HUES64 (cell line): Measurements from ENCODE around the gene REXO4.
"Not testable (repeated sequence)": the region's sequence is repeated elsewhere in the genome, so short reads cannot be mapped to it uniquely, and the experiment has no call there.

Source experiments
- H3K27ac ChIP-seq: 2 replicates; pipeline ENCODE4 v1.7.0; 2013; ENCODE audit warnings: low read depth, low read length, inconsistent platforms
- H3K27me3 ChIP-seq: 2 replicates; pipeline ENCODE4 v1.6.1; 2013; ENCODE audit warnings: mild to moderate bottlenecking, low read length; ENCODE audit not compliant: insufficient read depth
- H3K36me3 ChIP-seq: 2 replicates; pipeline ENCODE4 v1.6.1; 2013; ENCODE audit warnings: mild to moderate bottlenecking, low read length; ENCODE audit not compliant: insufficient read depth
- H3K4me1 ChIP-seq: 2 replicates; pipeline ENCODE4 v1.6.1; 2013; ENCODE audit warnings: mild to moderate bottlenecking, low read length, moderate library complexity; ENCODE audit not compliant: insufficient read depth
- H3K4me3 ChIP-seq: 2 replicates; pipeline ENCODE4 v1.5.1; 2013; ENCODE audit warnings: mild to moderate bottlenecking, low read length, moderate library complexity
- H3K9ac ChIP-seq: 2 replicates; pipeline ENCODE4 v1.6.1; 2013; ENCODE audit warnings: mild to moderate bottlenecking, low read depth, low read length
- H3K9me3 ChIP-seq: 2 replicates; pipeline ENCODE4 v1.6.1; 2013; ENCODE audit warnings: low read depth, low read length; ENCODE audit not compliant: insufficient read depth
- WGBS: fragments of 150-250, 120-280 bp; methylation state at CpG from one replicate; pipeline ENCODE4 v1.1.7; 2013; ENCODE audit warnings: missing lambda C conversion rate; 5-methylcytosine and 5-hydroxymethylcytosine counted together

Gene REXO4

DNA sequence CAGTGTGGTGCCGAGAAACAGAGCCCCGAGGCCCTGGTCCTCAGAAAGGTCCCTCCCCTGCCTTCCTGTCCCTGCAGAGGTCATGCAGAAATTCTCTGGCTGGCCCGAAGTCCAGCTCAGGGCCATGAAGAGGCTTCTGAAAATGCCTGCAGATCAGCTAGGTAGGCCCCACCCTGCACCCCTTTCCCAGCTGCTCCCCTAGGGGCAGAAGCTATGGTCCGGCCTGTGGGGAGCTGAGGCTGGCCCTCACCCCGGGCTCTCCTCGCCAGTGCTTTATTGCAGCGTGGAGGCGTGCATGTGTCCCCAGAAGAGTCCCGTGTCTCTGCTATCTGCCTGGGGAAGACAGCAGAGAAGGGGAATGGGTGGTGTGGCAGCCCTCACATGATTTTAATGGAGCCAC lies 19.9 kb downstream of the REXO4 start:
- Histone ChIP-seq H3K9ac (no peak overlapping the region), H3K9me3 (no peaks in the 10 kb centered on the region), H3K4me1 (no peaks in the 10 kb centered on the region), H3K27ac (no peak overlapping the region), H3K36me3 (no peaks in the 10 kb centered on the region), H3K27me3 (no peaks in the 10 kb centered on the region), H3K4me3 (no peak overlapping the region)
- 79% methylated on average over 9 of the region's 9 CpGs for WGBS

DNA sequence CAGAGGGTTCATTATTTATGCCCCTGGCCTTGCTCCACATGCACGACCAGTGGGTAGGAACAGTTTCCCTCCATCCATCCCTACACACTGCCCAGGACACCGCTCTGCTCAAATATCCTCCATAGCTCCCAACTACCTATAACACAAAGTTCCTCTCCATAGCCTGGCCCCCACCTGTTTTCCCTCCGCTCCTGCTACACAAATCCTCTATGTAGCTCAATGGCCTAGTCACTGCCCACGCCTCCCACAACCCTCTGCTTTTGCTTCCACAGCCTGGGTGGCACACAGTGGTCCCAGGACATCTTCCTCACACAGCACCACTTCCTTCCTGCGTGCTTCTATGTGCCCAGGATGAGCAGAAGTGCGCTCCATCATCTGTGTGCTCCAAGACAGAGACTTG lies 20.4 kb downstream of the REXO4 start:
- WGBS, result 85% methylated on average over 6 of the region's 6 CpGs
- H3K4me3 ChIP-seq, result no peak overlapping the region
- no peak overlapping the region for H3K27ac ChIP-seq
- no peaks in the 10 kb centered on the region for H3K9me3 ChIP-seq
- no peaks in the 10 kb centered on the region for H3K27me3 ChIP-seq
- no peak overlapping the region for H3K9ac ChIP-seq
- H3K4me1 ChIP-seq, result no peaks in the 10 kb centered on the region
- no peaks in the 10 kb centered on the region for H3K36me3 ChIP-seq

DNA sequence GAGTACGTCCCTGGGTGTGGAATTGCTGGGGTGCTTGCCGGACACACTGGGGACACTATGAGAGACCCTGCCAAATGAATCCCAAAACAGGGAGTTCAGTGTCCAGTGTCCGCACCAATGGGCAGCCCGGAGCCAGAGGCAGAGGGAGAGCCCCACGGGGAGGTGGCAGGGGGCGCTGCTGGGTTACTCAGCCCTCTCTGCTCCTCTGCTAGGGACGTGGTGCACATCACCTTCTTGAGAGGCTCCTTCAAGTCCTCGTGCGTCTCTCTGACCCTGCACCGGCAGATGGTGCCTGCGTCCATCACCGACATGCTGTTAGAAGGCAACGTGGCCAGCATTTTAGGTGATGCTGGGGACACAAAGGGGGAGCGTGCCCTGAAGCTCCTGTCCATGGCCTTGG lies 20.9 kb downstream of the REXO4 start:
- WGBS, result 42% methylated on average over 14 of the region's 14 CpGs
- no peak overlapping the region for H3K27ac ChIP-seq
- H3K4me3 ChIP-seq, result no peak overlapping the region
- H3K36me3 ChIP-seq, result no peaks in the 10 kb centered on the region
- H3K27me3 ChIP-seq, result no peaks in the 10 kb centered on the region
- H3K9me3 ChIP-seq, result no peaks in the 10 kb centered on the region
- no peaks in the 10 kb centered on the region for H3K4me1 ChIP-seq
- H3K9ac ChIP-seq, result no peak overlapping the region

DNA sequence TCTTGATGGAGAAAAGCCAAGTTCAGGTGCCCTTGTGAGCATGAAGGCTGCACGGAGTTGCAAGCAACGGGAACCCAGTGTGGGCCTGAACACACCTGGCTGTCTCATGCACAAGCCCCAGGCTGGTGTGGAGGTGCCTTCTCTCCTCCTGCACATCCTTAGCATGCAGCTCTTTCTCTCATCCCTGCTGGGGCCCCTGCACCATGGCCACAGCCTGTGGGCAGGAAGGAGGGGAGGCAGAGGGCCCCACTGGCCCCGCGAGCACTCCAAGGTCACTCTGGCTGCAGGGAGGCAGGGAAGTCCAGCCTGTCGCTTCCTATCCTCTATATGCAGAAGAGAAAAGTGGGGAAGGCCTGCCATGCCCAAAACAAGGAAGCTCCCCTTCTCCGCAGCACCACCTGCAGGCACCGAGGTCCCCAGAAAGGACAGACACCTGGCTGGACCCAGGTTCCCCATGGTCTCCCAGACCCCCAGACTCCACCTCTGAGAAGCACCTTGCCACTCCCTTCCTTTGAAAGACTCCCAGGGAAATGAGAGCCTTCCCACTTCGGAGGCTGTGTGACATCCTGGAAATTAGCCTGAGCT lies 23.0 kb downstream of the REXO4 start:
- WGBS, result 67% methylated on average over 8 of the region's 8 CpGs
- Histone ChIP-seq H3K9me3 (no peaks in the 10 kb centered on the region), H3K9ac (no peak overlapping the region), H3K36me3 (no peaks in the 10 kb centered on the region), H3K27ac (no peak overlapping the region), H3K27me3 (no peaks in the 10 kb centered on the region), H3K4me1 (no peaks in the 10 kb centered on the region), H3K4me3 (no peak overlapping the region)

- Histone ChIP-seq H3K4me3 (no peak overlapping the region), H3K27me3 (no peaks in the 10 kb centered on the region), H3K9me3 (no peaks in the 10 kb centered on the region), H3K27ac (no peak overlapping the region), H3K4me1 (no peaks in the 10 kb centered on the region), H3K36me3 (no peaks in the 10 kb centered on the region), H3K9ac (no peak overlapping the region)
- 90% methylated on average over 3 of the region's 3 CpGs for WGBS
Measured at GRCh38 chr9:133393399-133393798, 24.4 kb downstream of the REXO4 start.

- 93% methylated on average over 3 of the region's 3 CpGs for WGBS
- not testable (repeated sequence) for H3K4me3 ChIP-seq, H3K27ac ChIP-seq, H3K27me3 ChIP-seq, H3K4me1 ChIP-seq, H3K9me3 ChIP-seq, H3K9ac ChIP-seq, H3K36me3 ChIP-seq
Measured at GRCh38 chr9:133392308-133392707, 25.5 kb downstream of the REXO4 start.

GRCh38 chr9:133391449-133391848 lies 26.4 kb downstream of the REXO4 start:
- 20% methylated on average over 1 of the region's 4 CpGs for WGBS
- not testable (repeated sequence) for H3K9me3 ChIP-seq, H3K4me3 ChIP-seq, H3K36me3 ChIP-seq, H3K27ac ChIP-seq, H3K27me3 ChIP-seq, H3K4me1 ChIP-seq, H3K9ac ChIP-seq

- Histone ChIP-seq H3K4me1 (no peaks in the 10 kb centered on the region), H3K9me3 (no peaks in the 10 kb centered on the region), H3K27ac (no peak overlapping the region), H3K9ac (no peak overlapping the region), H3K27me3 (no peaks in the 10 kb centered on the region), H3K36me3 (no peaks in the 10 kb centered on the region), H3K4me3 (no peak overlapping the region)
- WGBS, result 85% methylated on average over 7 of the region's 7 CpGs
Measured at GRCh38 chr9:133390713-133391112, 27.1 kb downstream of the REXO4 start.

DNA sequence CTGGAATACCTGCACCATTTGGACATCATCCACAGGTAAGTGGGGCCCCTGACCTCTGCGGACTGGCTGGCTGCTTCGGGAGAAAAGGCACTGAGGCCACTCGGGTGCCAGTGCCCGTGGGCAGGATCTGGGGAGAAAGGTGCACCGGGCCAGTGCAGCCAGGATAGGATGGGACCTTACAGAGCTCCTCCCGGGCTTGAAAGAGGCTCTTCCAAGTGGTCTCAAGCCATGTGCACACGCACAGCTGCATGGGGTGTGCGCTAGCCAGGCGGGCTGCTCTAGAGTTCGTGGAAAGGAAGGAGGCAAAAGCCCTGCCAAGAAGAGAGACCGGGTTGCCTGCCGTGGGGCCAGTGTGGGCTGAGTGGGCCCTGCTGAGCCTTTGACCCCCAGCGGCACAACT lies 28.2 kb downstream of the REXO4 start:
- H3K9me3 ChIP-seq, result no peaks in the 10 kb centered on the region
- no peaks in the 10 kb centered on the region for H3K36me3 ChIP-seq
- H3K27me3 ChIP-seq, result no peaks in the 10 kb centered on the region
- WGBS, result 88% methylated on average over 13 of the region's 13 CpGs
- no peak overlapping the region for H3K27ac ChIP-seq
- H3K9ac ChIP-seq, result no peak overlapping the region
- H3K4me1 ChIP-seq, result no peaks in the 10 kb centered on the region
- H3K4me3 ChIP-seq, result no peak overlapping the region

DNA sequence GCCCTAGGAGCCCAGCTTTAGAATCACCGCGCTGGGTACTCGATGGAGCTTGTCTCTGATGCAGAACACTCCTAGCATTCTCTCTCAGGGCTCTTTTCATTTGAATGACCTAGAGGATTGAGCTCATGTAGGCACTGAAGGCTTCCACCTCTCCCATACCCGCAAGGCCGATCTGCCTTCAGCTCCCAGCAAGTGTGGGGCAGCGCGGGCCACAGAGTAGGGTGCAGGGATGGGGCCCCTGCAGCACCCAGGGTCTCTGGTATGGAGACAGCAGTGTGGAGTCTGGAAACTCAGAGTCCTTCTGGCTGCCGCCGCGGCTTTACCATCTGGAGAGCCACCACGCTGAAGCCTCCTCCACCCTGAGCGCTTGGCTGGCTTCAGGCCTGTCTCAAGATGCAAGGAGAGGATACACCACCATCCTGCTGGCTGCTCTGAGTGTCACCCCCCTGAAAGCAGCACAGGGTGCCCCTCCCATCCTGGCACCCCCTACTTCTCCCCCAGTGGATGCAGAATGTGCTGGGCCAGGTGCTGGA lies 28.7 kb downstream of the REXO4 start:
- 92% methylated on average over 12 of the region's 12 CpGs for WGBS
- Histone ChIP-seq H3K9ac (no peak overlapping the region), H3K4me3 (no peak overlapping the region), H3K27me3 (no peaks in the 10 kb centered on the region), H3K36me3 (no peaks in the 10 kb centered on the region), H3K4me1 (no peaks in the 10 kb centered on the region), H3K27ac (no peak overlapping the region), H3K9me3 (no peaks in the 10 kb centered on the region)

DNA sequence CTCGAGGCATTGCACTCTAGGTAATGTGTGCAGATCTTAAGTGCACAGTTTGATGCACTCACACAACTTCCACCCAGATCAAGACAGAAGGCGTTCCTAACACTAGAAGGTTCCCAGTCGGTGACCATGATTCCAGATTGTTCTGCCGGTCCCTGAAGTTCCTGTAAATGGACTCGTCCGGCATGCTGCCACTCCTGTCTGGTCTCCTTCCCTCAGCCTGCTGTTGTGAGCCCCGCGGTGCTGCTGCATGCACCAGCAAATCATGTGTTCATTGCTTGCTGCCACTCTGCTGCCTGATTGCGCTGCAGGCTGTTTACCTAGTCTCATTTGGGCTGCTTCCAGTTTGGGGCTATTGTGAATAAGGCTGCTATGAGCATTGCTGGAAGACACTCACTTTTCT lies 30.1 kb downstream of the REXO4 start:
- Histone ChIP-seq H3K4me3 (no peak overlapping the region), H3K27me3 (no peaks in the 10 kb centered on the region), H3K9me3 (no peaks in the 10 kb centered on the region), H3K9ac (no peak overlapping the region), H3K27ac (no peak overlapping the region), H3K36me3 (no peaks in the 10 kb centered on the region), H3K4me1 (no peaks in the 10 kb centered on the region)
- WGBS, result 89% methylated on average over 9 of the region's 9 CpGs

DNA sequence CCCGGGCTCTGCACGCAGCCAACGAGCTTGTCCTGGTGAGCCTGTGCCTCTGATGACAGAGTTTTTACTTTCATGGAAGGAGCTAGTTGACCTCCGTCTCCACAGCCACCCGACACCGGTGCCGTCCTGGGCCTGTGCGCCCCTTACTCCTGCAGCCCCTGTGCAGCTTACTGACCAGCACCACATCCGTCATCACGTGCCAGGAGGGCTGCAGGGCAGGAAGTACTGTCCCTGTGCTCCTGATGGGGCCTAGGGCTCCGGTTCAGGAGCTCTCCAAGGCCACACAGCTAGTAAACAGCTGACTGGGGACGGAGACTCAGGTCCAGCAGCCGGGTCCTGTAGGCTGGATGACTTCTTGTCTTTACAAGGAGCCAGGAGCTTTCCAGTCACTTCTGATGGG lies 31.5 kb downstream of the REXO4 start:
- H3K27me3 ChIP-seq, result no peaks in the 10 kb centered on the region
- no peaks in the 10 kb centered on the region for H3K4me1 ChIP-seq
- no peaks in the 10 kb centered on the region for H3K36me3 ChIP-seq
- H3K9me3 ChIP-seq, result no peaks in the 10 kb centered on the region
- no peak overlapping the region for H3K4me3 ChIP-seq
- WGBS, result 95% methylated on average over 13 of the region's 13 CpGs
- no peak overlapping the region for H3K27ac ChIP-seq
- no peak overlapping the region for H3K9ac ChIP-seq
